Stimulated activated naive B cell treated with anti-CD40 and anti-IgM and Interleukin-4, amounts not matched to agents 10 μg/mL and 1 μg/mL and 100 μg/mL, for 72 hours (primary cell): Measurements from ENCODE around the gene SLC1A6.

Source experiments
- ATAC-seq, 2 donors: fragments of 150-1000 bp; cut with Tn5 transposase; replicated peaks; 2 replicates each; pipeline ENCODE4 v1.10.0; 2021; ENCODE audit warnings: moderate library complexity in 1 of 2
- DNase-seq: peaks from one replicate; pipeline ENCODE4 v3.0.0; 2021
- H3K27ac Mint-ChIP-seq: one replicate; pipeline ENCODE4 v1.8.0; 2022; ENCODE audit warnings: mild to moderate bottlenecking, mixed read lengths
- H3K27me3 Mint-ChIP-seq, 2 donors: one replicate each; pipeline ENCODE4 v1.8.0; 2022; ENCODE audit warnings: mixed read lengths in 2 of 2
- H3K36me3 Mint-ChIP-seq, 2 donors: one replicate each; pipeline ENCODE4 v1.8.0; 2022; ENCODE audit warnings: mixed read lengths in 2 of 2, mild to moderate bottlenecking in 1 of 2
- H3K4me1 Mint-ChIP-seq, 2 donors: one replicate each; pipeline ENCODE4 v1.8.0; 2022; ENCODE audit warnings: mixed read lengths in 2 of 2, mild to moderate bottlenecking in 1 of 2
- H3K4me3 Mint-ChIP-seq, 2 donors: one replicate each; pipeline ENCODE4 v1.8.0; 2022; ENCODE audit warnings: mild to moderate bottlenecking in 2 of 2, mixed read lengths in 2 of 2, moderate library complexity in 1 of 2
- H3K9me3 Mint-ChIP-seq, 2 donors: one replicate each; pipeline ENCODE4 v1.8.0; 2022; ENCODE audit warnings: mixed read lengths in 2 of 2, mild to moderate bottlenecking in 1 of 2

The SLC1A6 gene

GRCh38 chr19:14943601-14944000 is 36.1 kb downstream of the SLC1A6 start:
- DNase-seq: no peak
- H3K4me3 Mint-ChIP-seq: peak overlapping the region; percentile 9 to 17
- no peaks in the 10 kb centered on the region for H3K36me3 Mint-ChIP-seq
- H3K4me1 Mint-ChIP-seq: peaks cover 19 to 22% of the 10 kb centered on the region in 2 donors
- peak overlapping the region; percentile 61 for H3K27ac Mint-ChIP-seq
- ATAC-seq: peak; percentile 38 to 42
- no peaks in the 10 kb centered on the region for H3K27me3 Mint-ChIP-seq
- peaks cover 2 to 4% of the 10 kb centered on the region in 2 donors for H3K9me3 Mint-ChIP-seq

- Mint-ChIP-seq H3K27ac (no peak within 1 kb of the TSS), H3K9me3 (peaks cover 2 to 4% of the 10 kb centered on the region in 2 donors), H3K27me3 (peaks cover 0 to 1% of the 10 kb centered on the region in 2 donors), H3K36me3 (no peaks in the 10 kb centered on the region), H3K4me1 (peaks cover 19 to 22% of the 10 kb centered on the region in 2 donors), H3K4me3 (no peak within 1 kb of the TSS)
- no peak for DNase-seq
- ATAC-seq: no peak
Observed at GRCh38 chr19:14941189-14941588, 38.5 kb downstream of the SLC1A6 start, which contains the start of gene OR7C2. Gene OR7C2, plus strand, starts transcription at chr19:14941489. Its CDS starts 0 bp downstream, at chr19:14941489.

GRCh38 chr19:14940266-14940665 is 39.4 kb downstream of the SLC1A6 start:
- Mint-ChIP-seq H3K27me3 (peaks cover 0 to 10% of the 10 kb centered on the region in 2 donors), H3K27ac (no peak overlapping the region), H3K9me3 (no peaks in the 10 kb centered on the region), H3K36me3 (no peaks in the 10 kb centered on the region), H3K4me3 (no peak overlapping the region), H3K4me1 (peaks cover 19 to 22% of the 10 kb centered on the region in 2 donors)
- ATAC-seq (no peak), DNase-seq (no peak)

- Mint-ChIP-seq H3K4me1 (no peaks in the 10 kb centered on the region), H3K27ac (no peak overlapping the region), H3K4me3 (no peak overlapping the region)
Observed at GRCh38 chr19:14933506-14933905, 46.2 kb downstream of the SLC1A6 start.

GRCh38 chr19:14916848-14917247 is 62.8 kb downstream of the SLC1A6 start:
- Mint-ChIP-seq H3K27ac (no peak overlapping the region), H3K4me3 (no peak overlapping the region), H3K36me3 (peaks cover 5% of the 10 kb centered on the region in 2 donors), H3K27me3 (peaks cover 43 to 53% of the 10 kb centered on the region in 2 donors), H3K4me1 (peaks cover 0 to 2% of the 10 kb centered on the region in 2 donors), H3K9me3 (peaks cover 8 to 9% of the 10 kb centered on the region in 2 donors)
- no peak for ATAC-seq
- no peak for DNase-seq

More at GRCh38 chr19:14933506-14933905, 46.2 kb downstream of the SLC1A6 start:
- DNase-seq (no peak), ATAC-seq (no peak)
- Mint-ChIP-seq H3K36me3 (peaks cover 0 to 2% of the 10 kb centered on the region in 2 donors), H3K27me3 (peaks cover 11 to 29% of the 10 kb centered on the region in 2 donors), H3K9me3 (peaks cover 4 to 6% of the 10 kb centered on the region in 2 donors)

- H3K9me3 Mint-ChIP-seq: peaks cover 8 to 9% of the 10 kb centered on the region in 2 donors
- DNase-seq (no peak), ATAC-seq (no peak)
- H3K4me3 Mint-ChIP-seq: no peak overlapping the region
- peaks cover 5% of the 10 kb centered on the region in 2 donors for H3K36me3 Mint-ChIP-seq
- H3K27me3 Mint-ChIP-seq: peaks cover 41 to 52% of the 10 kb centered on the region in 2 donors
- H3K27ac Mint-ChIP-seq: no peak overlapping the region
- H3K4me1 Mint-ChIP-seq: peaks cover 0 to 2% of the 10 kb centered on the region in 2 donors
Observed at GRCh38 chr19:14915116-14915515, 64.5 kb downstream of the SLC1A6 start.

GRCh38 chr19:14906711-14907110 is 73.0 kb downstream of the SLC1A6 start:
- Mint-ChIP-seq H3K4me3 (no peak overlapping the region), H3K27ac (no peak overlapping the region), H3K27me3 (peaks cover 25 to 31% of the 10 kb centered on the region in 2 donors)

GRCh38 chr19:14901675-14902260 is 77.9 kb downstream of the SLC1A6 start:
- DNase-seq: no peak
- Mint-ChIP-seq H3K36me3 (no peaks in the 10 kb centered on the region), H3K4me3 (no peak overlapping the region), H3K27me3 (peaks cover 36 to 46% of the 10 kb centered on the region in 2 donors), H3K9me3 (no peaks in the 10 kb centered on the region), H3K27ac (no peak overlapping the region), H3K4me1 (no peaks in the 10 kb centered on the region)
- ATAC-seq: no peak

More at GRCh38 chr19:14906711-14907110, 73.0 kb downstream of the SLC1A6 start:
- Mint-ChIP-seq H3K36me3 (no peaks in the 10 kb centered on the region), H3K4me1 (no peaks in the 10 kb centered on the region), H3K9me3 (no peaks in the 10 kb centered on the region)
- DNase-seq (no peak), ATAC-seq (no peak)
